IMR-90 (cell line): ENCODE results near the gene CAMP. TPM values are rescaled to one million over a fixed set of nuclear protein-coding genes. Genes with fewer than 3 reads are reported as not detected.

Source experiments
- ATAC-seq: fragments of 200-7000 bp; cut with Tn5 transposase; 2 replicates; pipeline ENCODE4 v1.9.1; 2020; ENCODE audit warnings: low read depth, mild to moderate bottlenecking, moderate library complexity
- BruUV-seq: library from RNA; stranded (reverse); fragments of 400-500 nt; replicated peaks from 2 replicates; lab custom pipeline; 2021; lab: Mats Ljungman, UMichigan
- CTCF ChIA-PET: fragments of 300-600 bp; formaldehyde crosslinking; extraction: SDS; loops from one replicate; lab custom pipeline; 2021; ENCODE audit warnings: antibody characterized with exemption; lab: Yijun Ruan, JAX
- POLR2A ChIA-PET: fragments of 300-600 bp; sonication (Branson Sonifier 250); formaldehyde crosslinking; loops from one replicate; lab custom pipeline; 2022; ENCODE audit warnings: antibody characterized with exemption; ENCODE audit not compliant: unreplicated experiment; lab: Charles Lee
- DNase-seq: peaks from one replicate; pipeline ENCODE4 v3.0.0; 2013
- H2AFZ ChIP-seq: replicated peaks from 2 replicates; pipeline ENCODE3; 2013; ENCODE audit warnings: low read length, mild to moderate bottlenecking; ENCODE audit not compliant: poor library complexity
- H2AK5ac ChIP-seq: 2 replicates; pipeline ENCODE4 v1.6.1; 2013; ENCODE audit warnings: low read depth, low read length, inconsistent platforms
- H2AK9ac ChIP-seq: replicated peaks from 2 replicates; pipeline ENCODE3; 2013; ENCODE audit warnings: mild to moderate bottlenecking, low read depth, low read length, moderate library complexity; ENCODE audit not compliant: poor library complexity
- H2BK120ac ChIP-seq: 2 replicates; pipeline ENCODE4 v1.6.1; 2013; ENCODE audit warnings: low read depth, low read length, inconsistent platforms
- H2BK15ac ChIP-seq: 3 replicates; pipeline ENCODE4 v1.6.1; 2013; ENCODE audit warnings: low read depth, low read length, inconsistent platforms
- H2BK20ac ChIP-seq: 2 replicates; pipeline ENCODE4 v1.6.1; 2013; ENCODE audit warnings: low read depth, mild to moderate bottlenecking, inconsistent platforms, low read length, moderate library complexity
- H2BK5ac ChIP-seq: 2 replicates; pipeline ENCODE4 v1.6.1; 2013; ENCODE audit warnings: mild to moderate bottlenecking, low read depth, low read length, inconsistent platforms; ENCODE audit not compliant: poor library complexity, severe bottlenecking
- H3K14ac ChIP-seq: replicated peaks from 2 replicates; pipeline ENCODE4 v1.6.1; 2013; ENCODE audit warnings: low read depth, low read length, inconsistent platforms
- H3K18ac ChIP-seq: 2 replicates; pipeline ENCODE4 v1.6.1; 2013; ENCODE audit warnings: low read depth, low read length, control low read depth
- H3K23ac ChIP-seq: 2 replicates; pipeline ENCODE4 v1.6.1; 2013; ENCODE audit warnings: low read depth, low read length, inconsistent platforms
- H3K27ac ChIP-seq: 2 replicates; pipeline ENCODE4 v1.5.1; 2013; ENCODE audit warnings: mild to moderate bottlenecking, control low read depth, low read length; ENCODE audit not compliant: insufficient read depth
- H3K27me3 ChIP-seq: 2 replicates; pipeline ENCODE4 v1.6.1; 2013; ENCODE audit warnings: low read length; ENCODE audit not compliant: control insufficient read depth, insufficient read depth
- H3K36me3 ChIP-seq: 2 replicates; pipeline ENCODE4 v1.6.1; 2013; ENCODE audit warnings: low read length, mixed read lengths; ENCODE audit not compliant: control insufficient read depth, insufficient read depth
- H3K4ac ChIP-seq: 2 replicates; pipeline ENCODE4 v1.6.1; 2013; ENCODE audit warnings: low read depth, low read length, inconsistent platforms
- H3K4me1 ChIP-seq: 2 replicates; pipeline ENCODE4 v1.6.1; 2013; ENCODE audit warnings: low read length, mixed read lengths; ENCODE audit not compliant: control insufficient read depth, insufficient read depth
- H3K4me2 ChIP-seq: 2 replicates; pipeline ENCODE4 v1.6.1; 2013; ENCODE audit warnings: low read depth, mild to moderate bottlenecking, control low read depth, low read length, moderate library complexity
- H3K4me3 ChIP-seq: 2 replicates; pipeline ENCODE4 v1.5.1; 2013; ENCODE audit warnings: low read depth, mild to moderate bottlenecking, control low read depth, low read length, moderate library complexity; ENCODE audit not compliant: insufficient read depth
- H3K56ac ChIP-seq: 2 replicates; pipeline ENCODE4 v1.6.1; 2013; ENCODE audit warnings: low read length, inconsistent platforms; ENCODE audit not compliant: insufficient read depth; ENCODE audit errors: extremely low read depth
- H3K79me1 ChIP-seq, 2 experiments: 2 replicates each; pipeline ENCODE4 v1.6.1; 2013; ENCODE audit warnings: low read length in 2 of 2, inconsistent platforms in 1 of 2, low read depth in 1 of 2
- H3K9ac ChIP-seq: 2 replicates; pipeline ENCODE4 v1.6.1; 2013; ENCODE audit warnings: low read depth, low read length, control low read depth
- H3K9me1 ChIP-seq: 2 replicates; pipeline ENCODE4 v1.6.1; 2013; ENCODE audit warnings: low read length, inconsistent platforms; ENCODE audit not compliant: insufficient read depth
- H3K9me3 ChIP-seq: 2 replicates; pipeline ENCODE4 v1.6.1; 2013; ENCODE audit warnings: low read length; ENCODE audit not compliant: control insufficient read depth, insufficient read depth
- H4K20me1 ChIP-seq: 2 replicates; pipeline ENCODE4 v1.6.1; 2013; ENCODE audit warnings: low read length, inconsistent platforms; ENCODE audit not compliant: insufficient read depth
- H4K5ac ChIP-seq: 2 replicates; pipeline ENCODE4 v1.6.1; 2013; ENCODE audit warnings: mild to moderate bottlenecking, low read depth, low read length, control low read depth
- H4K8ac ChIP-seq, 2 experiments: 2 replicates each; pipeline ENCODE4 v1.6.1; 2013; ENCODE audit warnings: low read depth in 2 of 2, low read length in 2 of 2, control low read depth in 1 of 2, inconsistent platforms in 1 of 2
- H4K91ac ChIP-seq: 2 replicates; pipeline ENCODE4 v1.6.1; 2013; ENCODE audit warnings: low read depth, low read length, inconsistent platforms; ENCODE audit not compliant: insufficient read depth
- BHLHE40 ChIP-seq: fragments of 150-350 bp; IDR thresholded peaks from 2 replicates; pipeline ENCODE4 v1.6.1; 2016; ENCODE audit warnings: mild to moderate bottlenecking, low read depth, low read length
- CEBPB ChIP-seq: IDR thresholded peaks from 2 replicates; pipeline ENCODE4 v1.6.1; 2012; ENCODE audit warnings: low read depth, low read length, improper control_type of control experiment
- CHD1 ChIP-seq: IDR thresholded peaks from 2 replicates; pipeline ENCODE4 v1.6.1; 2012; ENCODE audit warnings: low read depth, low read length, improper control_type of control experiment
- MAZ ChIP-seq: IDR thresholded peaks from 2 replicates; pipeline ENCODE4 v1.6.1; 2012; ENCODE audit warnings: low read depth, mild to moderate bottlenecking, low read length, improper control_type of control experiment, moderate library complexity, borderline replicate concordance
- POLR2A ChIP-seq: IDR thresholded peaks from 2 replicates; pipeline ENCODE4 v1.6.1; 2012; ENCODE audit warnings: mild to moderate bottlenecking, low read depth, low read length
- RAD21 ChIP-seq: IDR thresholded peaks from 2 replicates; pipeline ENCODE4 v1.6.1; 2012; ENCODE audit warnings: low read length, improper control_type of control experiment
- RCOR1 ChIP-seq: IDR thresholded peaks from 2 replicates; pipeline ENCODE4 v1.6.1; 2012; ENCODE audit warnings: mild to moderate bottlenecking, low read length, improper control_type of control experiment; ENCODE audit not compliant: insufficient replicate concordance
- RFX5 ChIP-seq: IDR thresholded peaks from 2 replicates; pipeline ENCODE4 v1.8.0; 2012; ENCODE audit warnings: low read depth, mild to moderate bottlenecking, low read length, moderate library complexity
- SMC3 ChIP-seq: fragments of 150-350 bp; IDR thresholded peaks from 2 replicates; pipeline ENCODE4 v1.6.1; 2016; ENCODE audit warnings: low read depth, mild to moderate bottlenecking, antibody characterized with exemption, low read length, moderate library complexity
- USF2 ChIP-seq: fragments of 150-350 bp; IDR thresholded peaks from 2 replicates; pipeline ENCODE4 v1.6.1; 2017; ENCODE audit warnings: mild to moderate bottlenecking, antibody characterized with exemption, low read length, low read depth
- WGBS, 2 experiments: methylation state at CpG; one replicate each; pipeline versions ENCODE4 v1.1.5 to v1.1.7; 2013; ENCODE audit warnings: missing lambda C conversion rate in 2 of 2; ENCODE audit not compliant: insufficient read length in 1 of 2; ENCODE audit errors: extremely low coverage in 2 of 2; 5-methylcytosine and 5-hydroxymethylcytosine counted together
- dilution Hi-C: fragments of 300-500 bp; cut with HindIII; formaldehyde crosslinking; loops from one replicate; pipeline ENCODE4 v1.14.3; 2018; ENCODE audit warnings: low sequenced_read_pairs; ENCODE audit not compliant: unreplicated experiment
- in situ Hi-C: fragments of 300-500 bp; cut with MboI; formaldehyde crosslinking; loops from 3 replicates; pipeline ENCODE4 v1.14.3; 2019; ENCODE audit warnings: low sequenced_read_pairs, inconsistent platforms, mixed read lengths
- intact Hi-C: fragments of 100-400 bp; cut with micrococcal nuclease; formaldehyde crosslinking; loops from 2 replicates; pipeline ENCODE4 v1.10.0; 2022
- polyA plus RNA-seq, 3 experiments: library from polyadenylated mRNA; depleted of rRNA; stranded (reverse); fragments of >200 nt; gene quantifications; 2 replicates each; pipeline ENCODE4 v1.2.3, GENCODE V29; 2012; ENCODE audit warnings: low replicate concordance in 1 of 3
- total RNA-seq: library from RNA; depleted of rRNA; stranded (reverse); fragments of >200 nt; gene quantifications from 2 replicates; pipeline ENCODE4 v1.2.3, GENCODE V29; 2012
- TF ChIP-seq, protein P1 (sequence below): fragments of 150-350 bp; IDR thresholded peaks from 2 replicates; pipeline ENCODE4 v1.6.1; 2016; ENCODE audit warnings: low read depth, mild to moderate bottlenecking, low read length, moderate library complexity, borderline replicate concordance

Gene CAMP
- total and polyA plus RNA-seq, 2 of the 4 experiments (the other 2 are of a cell fraction), result not detected

DNA sequence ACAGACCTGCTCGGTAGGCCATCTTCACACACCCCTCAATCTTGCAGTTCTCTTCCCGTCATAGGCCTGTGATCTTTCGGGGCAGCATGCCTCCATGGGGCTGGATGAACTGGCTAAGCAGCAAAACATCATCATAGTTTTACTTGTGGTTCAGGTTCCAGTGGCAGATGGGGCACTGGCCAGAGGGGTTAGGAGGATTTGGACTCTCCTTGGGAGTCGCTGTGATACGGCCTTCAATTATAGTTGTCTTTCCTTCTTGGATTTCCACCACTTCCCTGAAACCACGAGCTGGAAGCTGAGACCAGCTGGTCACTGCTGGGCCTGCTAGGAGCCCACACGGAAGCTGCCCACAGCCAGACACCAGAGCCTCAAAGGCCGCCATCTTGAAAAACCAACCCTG, 33.3 kb downstream of the CAMP start:
- Histone ChIP-seq H2AFZ (no peak overlapping the region), H2BK5ac (no peak overlapping the region), H4K8ac (no peak overlapping the region), H3K9me3 (no peaks in the 10 kb centered on the region), H4K20me1 (no peaks in the 10 kb centered on the region; the same call in 1 of the 2 replicates), H2AK5ac (no peak overlapping the region), H3K4ac (no peak overlapping the region), H3K36me3 (0 out of 2 replicates have a peak, but pooled peaks cover 2% of the 10 kb centered on the region), H3K14ac (no peak overlapping the region), H3K79me1 (peaks cover 0 to 2% of the 10 kb centered on the region in 2 experiments; a peak in 2 of 4 replicates), H3K23ac (no peak overlapping the region), H3K27me3 (no peaks in the 10 kb centered on the region), H4K91ac (no peak overlapping the region), H3K4me2 (no peak overlapping the region), H2BK120ac (no peak overlapping the region), H3K9ac (no peak overlapping the region), H3K9me1 (no peaks in the 10 kb centered on the region), H2BK15ac (no peak overlapping the region), H2AK9ac (no peak overlapping the region), H4K5ac (no peak overlapping the region), H3K4me1 (no peaks in the 10 kb centered on the region), H3K18ac (no peak overlapping the region), H3K4me3 (no peak overlapping the region), H2BK20ac (no peak overlapping the region), H3K56ac (no peak overlapping the region), H3K27ac (no peak overlapping the region)
- BruUV-seq, result no TSS peak
- intact Hi-C loops, result no loop called here
- DNase-seq, result no peak
- TF ChIP-seq, protein P1, sequence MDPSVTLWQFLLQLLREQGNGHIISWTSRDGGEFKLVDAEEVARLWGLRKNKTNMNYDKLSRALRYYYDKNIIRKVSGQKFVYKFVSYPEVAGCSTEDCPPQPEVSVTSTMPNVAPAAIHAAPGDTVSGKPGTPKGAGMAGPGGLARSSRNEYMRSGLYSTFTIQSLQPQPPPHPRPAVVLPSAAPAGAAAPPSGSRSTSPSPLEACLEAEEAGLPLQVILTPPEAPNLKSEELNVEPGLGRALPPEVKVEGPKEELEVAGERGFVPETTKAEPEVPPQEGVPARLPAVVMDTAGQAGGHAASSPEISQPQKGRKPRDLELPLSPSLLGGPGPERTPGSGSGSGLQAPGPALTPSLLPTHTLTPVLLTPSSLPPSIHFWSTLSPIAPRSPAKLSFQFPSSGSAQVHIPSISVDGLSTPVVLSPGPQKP, result no peak
- TF ChIP-seq POLR2A (no peak), USF2 (no peak), RCOR1 (no peak), SMC3 (no peak), CEBPB (no peak), RAD21 (no peak), BHLHE40 (no peak), MAZ (no peak), CHD1 (no peak), RFX5 (no peak)
- dilution Hi-C loops, result no loop called here
- POLR2A ChIA-PET, result no interaction called here
- CTCF ChIA-PET, result no interaction called here
- no peak for ATAC-seq
- no CpG with 5 or more reads among the region's 8 CpGs for WGBS, 2 experiments
- in situ Hi-C loops, result no loop called here
